Activated CD4-positive, alpha-beta T cell treated with anti-CD3 and anti-CD28 coated beads for 24 hours (primary cell): ENCODE data around the gene COL4A2.
A peak's percentile ranks its signal among the peaks of the same experiment; 100 is the strongest.

Experiments used
- DNase-seq, 2 donors: peaks; one replicate each; pipeline ENCODE4 v3.0.0-alpha.2; 2020; ENCODE audit warnings: low read depth in 2 of 2

Gene COL4A2

DNA sequence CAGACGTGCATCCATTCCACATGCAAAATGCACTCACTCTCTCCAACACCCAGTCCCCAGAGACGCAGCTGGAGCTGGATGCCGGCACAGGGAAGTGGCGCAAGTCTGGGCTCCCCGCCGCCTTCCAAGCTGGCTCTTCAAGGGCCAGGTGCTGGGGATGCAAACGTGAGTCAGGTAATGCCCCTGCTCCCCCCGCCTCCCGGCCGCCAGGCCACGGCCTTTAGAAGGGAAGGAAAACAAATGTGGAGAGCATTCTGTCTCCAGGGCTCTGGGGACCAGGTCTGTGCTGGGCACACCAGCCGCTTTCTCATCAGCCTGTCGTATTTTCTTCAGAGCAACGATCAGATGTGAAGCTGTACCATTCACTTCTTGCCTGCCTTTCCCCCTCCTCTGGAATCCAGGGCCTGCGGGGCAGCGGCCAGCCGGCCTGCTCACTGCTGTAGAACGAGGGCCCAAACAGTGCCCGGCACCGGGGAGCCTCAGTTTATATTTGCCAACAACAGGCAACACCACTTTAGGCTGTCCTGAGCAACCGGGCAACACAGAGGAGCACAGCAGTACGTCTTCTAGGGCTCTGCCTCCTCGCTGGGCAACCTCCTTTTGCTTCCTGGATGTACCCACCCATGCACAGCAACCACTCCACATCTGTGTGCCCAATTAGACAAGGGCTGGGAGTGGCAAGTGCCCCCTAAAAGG is 250.7 kb downstream of the COL4A2 start:
- DNase-seq = no peak

DNA sequence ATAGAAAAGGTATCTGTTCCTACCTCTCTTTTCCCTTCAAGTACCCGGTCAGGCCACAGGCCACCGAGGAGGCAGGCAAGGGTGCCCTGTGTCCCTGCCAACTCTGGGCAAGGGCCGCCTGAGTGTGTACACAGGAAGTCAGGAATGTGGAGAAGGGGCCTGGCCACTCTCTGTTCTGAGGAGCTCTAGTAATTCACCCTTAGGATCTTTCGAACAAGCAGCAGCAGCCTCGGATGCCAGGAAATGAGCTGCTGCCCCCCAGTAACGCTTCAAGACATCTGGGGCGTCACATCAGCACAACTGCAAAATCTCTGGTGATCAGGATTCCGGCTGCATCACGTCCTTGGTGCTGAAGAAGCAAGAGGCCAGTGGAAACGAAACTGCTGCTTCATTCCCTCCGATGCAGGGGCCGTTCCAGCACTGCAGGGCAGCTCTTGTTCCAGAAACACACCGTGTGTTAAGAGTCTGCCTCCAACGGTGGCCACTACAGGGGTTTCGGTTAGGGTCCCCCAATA is 252.4 kb downstream of the COL4A2 start:
- no peak for DNase-seq

- no peak for DNase-seq
Measured at GRCh38 chr13:110559986-110560385, 252.9 kb downstream of the COL4A2 start.

- DNase-seq = no peak
Measured at GRCh38 chr13:110560601-110561343, 253.7 kb downstream of the COL4A2 start.

DNA sequence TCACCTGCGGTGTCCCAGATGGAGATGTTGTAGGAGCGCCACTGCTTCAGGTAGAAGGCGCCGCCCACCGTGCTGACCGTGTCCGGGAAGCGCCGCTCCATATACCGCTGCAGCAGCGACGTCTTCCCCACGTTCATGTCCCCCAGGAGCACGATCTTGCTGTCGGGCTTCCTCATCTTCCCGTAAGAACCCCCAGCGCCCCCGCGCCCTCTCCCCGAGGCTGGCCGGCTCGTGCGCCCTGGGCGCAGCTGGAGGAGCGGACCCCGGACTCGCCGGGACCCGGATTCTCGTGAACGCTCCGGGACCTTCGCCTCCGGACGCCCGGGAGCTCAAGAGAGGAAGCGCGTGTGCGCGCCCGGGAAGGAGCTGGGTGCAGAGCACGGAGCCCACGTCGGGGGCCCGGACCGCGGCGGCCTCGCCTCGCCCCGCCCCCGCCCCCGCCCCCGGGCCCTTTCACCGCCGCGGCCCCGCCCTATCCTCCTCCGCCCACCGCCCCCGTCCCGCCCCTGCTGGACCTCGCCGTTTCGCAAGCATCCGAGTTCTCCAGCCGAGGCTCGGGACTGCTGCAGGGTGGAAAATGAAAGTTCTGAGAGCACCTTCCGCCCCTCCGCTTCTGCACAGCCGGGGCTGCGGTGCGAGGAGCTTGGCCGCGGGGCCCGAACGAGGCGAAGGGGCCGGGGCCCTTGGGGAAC is 254.4 kb downstream of the COL4A2 start, which contains the start of gene RAB20:
RAB20 (minus strand) TSS at position 379 of the 692 bp plus-strand sequence; CDS start at position 176, 203 bp downstream.
- peak; percentile 13 to 54 for DNase-seq

- DNase-seq = no peak
Measured at GRCh38 chr13:110562036-110562597, 255.0 kb downstream of the COL4A2 start.
